HL-60/S4 treated with retinoic acid at 250 ng/mL for 4 days and 3 days (cell line): Measurements from ENCODE around the gene ABHD18.
"Not testable (repeated sequence)": the region's sequence is repeated elsewhere in the genome, so short reads cannot be mapped to it uniquely, and the experiment has no call there.

Experiments
- in situ Hi-C: fragments of 300-500 bp; cut with MboI; formaldehyde crosslinking; loops from 2 replicates; pipeline ENCODE4 v1.7.0; 2022; ENCODE audit warnings: low sequenced_read_pairs

The ABHD18 gene

GRCh38 chr4:127988638-127989037, 23.4 kb downstream of the ABHD18 start:
- in situ Hi-C loops: no loop called here

- in situ Hi-C loops: no loop called here
Observed at GRCh38 chr4:127993151-127993550, 27.9 kb downstream of the ABHD18 start.

- in situ Hi-C loops: no loop called here
Observed at GRCh38 chr4:127995776-127996175, 30.6 kb downstream of the ABHD18 start.

GRCh38 chr4:127996521-127996920, 31.3 kb downstream of the ABHD18 start:
- in situ Hi-C loops: not testable (repeated sequence)

- in situ Hi-C loops: no loop called here
Observed at GRCh38 chr4:127997534-127998388, 32.6 kb downstream of the ABHD18 start.

GRCh38 chr4:128006592-128006991, 41.4 kb downstream of the ABHD18 start:
- in situ Hi-C loops: no loop called here

- in situ Hi-C loops: no loop called here
Observed at GRCh38 chr4:128009428-128009827, 44.2 kb downstream of the ABHD18 start.

GRCh38 chr4:128025319-128025718, 60.1 kb downstream of the ABHD18 start:
- in situ Hi-C loops: loop anchor here (25.0 kb wide), 1 partner anchor 413 kb away; no protein-coding TSS in a partner anchor

GRCh38 chr4:128029907-128030306, 64.7 kb downstream of the ABHD18 start:
- in situ Hi-C loops: loop anchor here (25.0 kb wide), 1 partner anchor 418 kb away; no protein-coding TSS in a partner anchor

GRCh38 chr4:128031756-128032384, 66.7 kb downstream of the ABHD18 start:
- in situ Hi-C loops: loop anchor here (25.0 kb wide), 1 partner anchor 420 kb away; no protein-coding TSS in a partner anchor

- in situ Hi-C loops: loop anchor here (25.0 kb wide), 1 partner anchor 427 kb away; no protein-coding TSS in a partner anchor
Observed at GRCh38 chr4:128039568-128039967, 74.4 kb downstream of the ABHD18 start.

- in situ Hi-C loops: loop anchor here (25.0 kb wide), 1 partner anchor 435 kb away; no protein-coding TSS in a partner anchor
Observed at GRCh38 chr4:128047019-128047418, 81.8 kb downstream of the ABHD18 start.

- in situ Hi-C loops: loop anchor here (25.0 kb wide), 1 partner anchor 435 kb away; no protein-coding TSS in a partner anchor
Observed at GRCh38 chr4:128047514-128047913, 82.3 kb downstream of the ABHD18 start.

- in situ Hi-C loops: not testable (repeated sequence)
Observed at GRCh38 chr4:128051229-128051628, 86.0 kb downstream of the ABHD18 start.

GRCh38 chr4:128054907-128055306, 89.7 kb downstream of the ABHD18 start:
- in situ Hi-C loops: not testable (repeated sequence)

- in situ Hi-C loops: not testable (repeated sequence)
Observed at GRCh38 chr4:128055441-128056206, 90.4 kb downstream of the ABHD18 start.

GRCh38 chr4:128056396-128056795, 91.2 kb downstream of the ABHD18 start:
- in situ Hi-C loops: no loop called here

GRCh38 chr4:128060121-128060698, 95.0 kb downstream of the ABHD18 start:
- in situ Hi-C loops: no loop called here

GRCh38 chr4:128060699-128061565, 95.7 kb downstream of the ABHD18 start, which contains the start of gene LARP1B:
Gene LARP1B (plus strand): TSS chr4:128061312. CDS start chr4:128074952, 13,640 bp downstream.
- in situ Hi-C loops: no loop called here
